ENCODE data around the gene EMC9.

Gene EMC9

GRCh38 chr14:24165785-24166184, 24.4 kb upstream of the EMC9 start:
- H3K4me3 ChIP-seq (ENCODE audit: low read length): no peak overlapping the region
- TF ChIP-seq CTCF (conservative IDR thresholded peaks at IDR 0.05; ENCODE audit: low read length): no peak
- DNase-seq (ENCODE audit: low read depth): no peak

GRCh38 chr14:24164518-24164991, 23.2 kb upstream of the EMC9 start:
- no peak overlapping the region for H3K4me3 ChIP-seq (ENCODE audit: low read length)
- no peak for TF ChIP-seq CTCF (conservative IDR thresholded peaks at IDR 0.05; ENCODE audit: low read length)
- no peak for DNase-seq (ENCODE audit: low read depth)

GRCh38 chr14:24162093-24162492, 20.7 kb upstream of the EMC9 start:
- DNase-seq (ENCODE audit: low read depth): peak; percentile 26
- peak overlapping the region; percentile 98 for H3K4me3 ChIP-seq (ENCODE audit: low read length)
- no peak for TF ChIP-seq CTCF (conservative IDR thresholded peaks at IDR 0.05; ENCODE audit: low read length)

GRCh38 chr14:24160850-24161804, 19.7 kb upstream of the EMC9 start, which contains the start of gene IRF9:
TSS of gene IRF9 (plus strand) at chr14:24161265. CDS start at chr14:24162145, 880 bp downstream.
- peak; percentile 92 for DNase-seq (ENCODE audit: low read depth)
- peak; percentile 89 for TF ChIP-seq CTCF (conservative IDR thresholded peaks at IDR 0.05; ENCODE audit: low read length)
- H3K4me3 ChIP-seq (ENCODE audit: low read length): peak within 1 kb of the TSS; percentile 98

- no peak for DNase-seq (ENCODE audit: low read depth)
- no peak for TF ChIP-seq CTCF (conservative IDR thresholded peaks at IDR 0.05; ENCODE audit: low read length)
- no peak overlapping the region for H3K4me3 ChIP-seq (ENCODE audit: low read length)
Measured at GRCh38 chr14:24160499-24160849, 19.1 kb upstream of the EMC9 start.

- DNase-seq (ENCODE audit: low read depth): no peak
- TF ChIP-seq CTCF (conservative IDR thresholded peaks at IDR 0.05; ENCODE audit: low read length): no peak
- H3K4me3 ChIP-seq (ENCODE audit: low read length): no peak overlapping the region
Measured at GRCh38 chr14:24159777-24160498, 18.5 kb upstream of the EMC9 start.
